T-helper 2 cell treated with Interferon-gamma antibody and Interleukin-4, amounts not matched to agents 100 ng/mL and 5 ng/mL, for 36 hours (primary cell): ENCODE results near the gene NYAP1. TPM values are rescaled to one million over a fixed set of nuclear protein-coding genes. Genes with fewer than 3 reads are reported as not detected.
"Not testable (repeated sequence)": the region's sequence is repeated elsewhere in the genome, so short reads cannot be mapped to it uniquely, and the experiment has no call there.

Experiments
- intact Hi-C: fragments of 100-400 bp; cut with micrococcal nuclease; formaldehyde crosslinking; loops from one replicate; pipeline ENCODE4 v1.15.1; 2023
- total RNA-seq: library from RNA; stranded (reverse); gene quantifications from 2 replicates; pipeline ENCODE4 v1.2.3, GENCODE V29; 2022

NYAP1 gene
- 0.11 TPM in 1 of 2 replicates, not detected in the other for total RNA-seq

DNA sequence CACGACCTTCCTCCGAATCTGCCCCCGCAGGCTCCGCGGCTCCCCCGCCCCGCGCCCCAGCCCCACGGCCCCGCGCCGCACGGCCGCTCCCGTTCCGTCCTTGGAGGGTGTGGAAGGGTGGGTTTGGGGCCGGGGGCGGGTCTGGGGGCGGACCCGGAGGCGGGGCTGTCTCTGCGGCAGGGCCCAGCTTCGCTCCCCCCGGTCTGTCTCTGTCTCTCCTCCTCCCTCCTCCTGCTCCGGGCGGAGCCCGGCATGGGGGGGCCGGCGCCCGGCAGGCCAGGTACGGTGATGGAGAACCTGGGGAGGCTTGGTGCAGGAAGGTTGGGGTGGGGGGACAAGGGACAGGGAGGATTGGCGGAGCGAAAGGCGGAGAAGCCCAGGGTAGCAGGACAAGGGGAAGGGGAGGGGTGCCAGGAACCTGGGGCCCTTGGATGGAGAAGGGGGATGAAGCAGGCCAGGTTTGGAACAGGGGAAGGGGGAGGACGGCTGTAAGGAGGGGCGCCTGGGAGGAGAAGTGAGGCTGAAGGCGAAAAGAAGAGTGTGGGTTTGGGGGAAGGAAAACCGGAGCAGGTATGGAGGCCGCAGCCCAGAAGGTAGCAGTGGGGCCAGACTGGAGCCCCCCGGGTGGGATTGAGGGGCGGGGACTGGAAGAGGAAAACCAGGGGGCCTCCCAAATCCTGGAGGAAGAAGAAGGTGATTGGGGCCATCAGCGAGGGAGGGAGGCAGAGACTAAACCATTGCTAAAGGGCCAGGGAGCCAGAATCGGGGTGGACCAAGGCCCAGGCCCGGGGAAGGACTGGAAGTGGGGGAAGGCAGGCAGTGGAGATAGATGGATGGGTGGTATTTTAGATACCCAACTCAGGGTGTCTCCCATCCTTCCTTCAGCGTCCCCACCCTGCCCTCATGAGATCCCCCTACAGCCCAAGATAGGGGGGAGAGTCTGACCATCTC, at the start of gene NYAP1:
Gene NYAP1 (plus strand): TSS at position 206 of the 951 bp plus-strand sequence. CDS start 1,385 bp downstream, outside the sequence.
- intact Hi-C loops: no loop called here

DNA sequence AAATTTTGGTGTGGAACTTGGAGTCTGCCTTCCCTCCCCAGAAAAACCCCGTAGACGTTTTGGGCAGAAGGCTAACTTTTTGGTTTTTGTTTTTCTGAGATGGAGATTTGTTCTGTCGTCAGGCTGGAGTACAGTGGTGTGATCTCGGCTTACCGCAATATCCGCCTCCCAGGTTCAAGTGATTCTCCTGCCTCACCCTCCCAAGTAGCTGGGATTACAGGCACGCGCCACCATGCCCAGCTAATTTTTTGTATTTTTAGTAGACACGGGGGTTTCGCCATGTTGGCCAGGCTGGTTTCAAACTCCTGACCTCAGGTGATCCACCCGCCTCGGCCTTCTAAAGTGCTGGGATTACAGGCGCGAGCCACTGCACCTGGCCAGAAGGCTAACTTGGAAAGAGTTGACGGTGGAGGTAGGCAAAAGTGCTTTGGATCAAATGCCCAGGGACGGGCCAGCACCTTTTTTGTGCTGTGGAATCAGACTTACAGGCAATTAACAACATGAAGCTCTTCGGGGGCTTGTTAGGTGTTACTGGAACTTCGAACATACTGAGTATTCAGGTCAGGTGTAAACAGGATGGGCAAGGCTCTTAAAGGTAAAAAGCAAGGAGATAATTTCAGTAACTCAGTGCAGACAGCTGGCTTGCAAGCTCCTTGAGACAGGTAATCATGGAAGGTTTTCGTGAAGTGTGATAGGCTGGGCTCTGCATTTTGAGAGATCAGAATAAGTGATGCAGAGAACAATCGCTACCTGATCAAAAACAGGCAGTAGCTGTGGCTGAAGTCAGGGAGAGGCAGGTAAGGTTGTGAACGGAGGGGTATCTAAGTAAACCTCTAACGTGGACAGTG, 49.2 kb upstream of the NYAP1 start:
- intact Hi-C loops: loop anchor here (10.0 kb wide), 1 partner anchor 450 kb away; the partner anchor contains the start of gene UFSP1

DNA sequence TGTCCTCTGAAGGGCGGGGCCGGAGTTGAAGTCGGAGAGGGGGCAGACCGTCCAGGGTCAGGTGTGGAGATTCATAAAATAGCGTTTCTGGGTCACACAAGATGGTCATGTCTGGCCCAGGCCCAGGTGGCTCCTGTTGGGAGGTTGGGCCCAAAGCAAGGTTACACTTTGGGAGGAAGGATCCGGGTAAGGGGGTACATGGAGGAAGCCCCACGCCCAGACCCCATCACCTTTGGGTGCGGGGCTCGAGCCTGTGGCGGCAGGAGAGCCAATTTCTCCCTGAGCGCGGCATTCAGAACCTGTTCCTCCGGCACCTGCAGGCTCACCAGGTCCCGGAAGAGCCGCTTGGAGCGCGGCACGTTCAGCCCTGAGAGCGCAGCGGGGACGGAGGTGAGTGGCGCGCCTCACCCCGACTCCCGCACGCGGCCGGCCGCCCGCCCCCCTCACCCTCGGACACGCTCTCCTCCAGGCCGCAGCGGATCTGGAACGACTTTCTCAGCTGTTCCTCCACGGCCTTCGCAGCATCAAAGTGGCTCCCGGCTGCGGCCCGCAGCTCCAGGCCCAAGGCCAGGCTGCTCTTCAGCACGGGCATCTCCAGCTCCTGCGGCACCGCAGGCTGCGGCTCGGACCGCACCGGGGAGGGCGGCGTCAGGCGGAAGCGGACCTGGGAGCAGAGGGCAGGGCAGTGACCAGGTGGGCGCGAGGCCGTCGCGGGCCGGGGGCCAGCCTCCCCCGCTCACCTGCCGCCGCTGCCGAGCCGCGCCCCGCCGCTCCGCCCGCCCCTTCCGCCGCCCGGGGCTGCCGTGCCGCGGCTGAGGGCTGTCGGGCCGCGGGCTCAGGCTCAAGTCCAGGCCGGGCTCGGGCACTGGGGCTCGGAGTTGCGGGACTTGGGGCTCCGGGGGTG, 48.1 kb upstream of the NYAP1 start:
- intact Hi-C loops: loop anchor here (1.0 to 10.0 kb wide), 4 partner anchors 7 to 449 kb away; partner anchors contain the start of genes TSC22D4, UFSP1 and ZCWPW1

- intact Hi-C loops: loop anchor here (2.0 to 10.0 kb wide), 2 partner anchors 41 to 447 kb away; partner anchors contain the start of genes TSC22D4 and UFSP1
Measured at GRCh38 chr7:100437150-100438100, 46.3 kb upstream of the NYAP1 start.

DNA sequence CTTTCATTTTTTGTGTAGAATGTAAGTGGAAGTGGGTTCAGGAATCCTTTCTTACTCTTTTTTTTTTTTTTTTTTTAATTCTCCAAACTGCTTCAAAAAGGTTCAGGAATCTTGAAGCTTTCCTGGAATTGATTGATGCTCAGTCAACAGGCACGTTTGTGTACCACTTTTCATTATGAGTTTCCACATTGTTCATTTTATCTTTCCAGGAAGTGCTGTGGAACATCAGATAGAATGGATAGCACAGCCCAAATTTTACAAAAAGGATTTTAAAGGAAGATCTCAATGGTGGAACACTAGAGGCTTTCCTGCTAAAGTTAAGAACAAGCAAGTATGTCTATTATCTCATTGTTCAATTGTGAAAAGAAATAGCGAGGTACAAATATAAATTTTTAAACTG, 45.6 kb upstream of the NYAP1 start:
- intact Hi-C loops: loop anchor here (10.0 kb wide), 1 partner anchor 447 kb away; the partner anchor contains the start of gene UFSP1

GRCh38 chr7:100438731-100439130, 45.0 kb upstream of the NYAP1 start:
- intact Hi-C loops: loop anchor here (10.0 kb wide), 1 partner anchor 446 kb away; the partner anchor contains the start of gene UFSP1

DNA sequence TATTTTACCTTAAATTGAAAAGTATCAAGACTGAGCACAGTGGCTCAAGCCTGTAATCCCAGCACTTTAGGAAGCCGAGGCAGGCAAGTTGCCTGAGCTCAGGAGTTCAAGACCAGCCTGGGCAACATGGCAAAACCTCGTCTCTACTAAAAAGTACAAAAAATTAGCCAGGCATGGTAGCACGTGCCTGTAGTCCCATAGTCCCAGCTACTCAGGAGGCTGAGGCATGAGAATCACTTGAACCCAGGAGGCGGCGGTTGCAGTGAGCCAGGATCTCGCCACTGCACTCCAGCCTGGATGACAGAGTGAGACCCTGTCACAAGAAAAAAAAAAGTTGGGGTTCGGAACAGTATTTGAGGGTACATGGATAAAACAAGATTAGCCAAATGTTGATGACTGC, 44.5 kb upstream of the NYAP1 start:
- intact Hi-C loops: loop anchor here (10.0 kb wide), 1 partner anchor 446 kb away; the partner anchor contains the start of gene UFSP1

DNA sequence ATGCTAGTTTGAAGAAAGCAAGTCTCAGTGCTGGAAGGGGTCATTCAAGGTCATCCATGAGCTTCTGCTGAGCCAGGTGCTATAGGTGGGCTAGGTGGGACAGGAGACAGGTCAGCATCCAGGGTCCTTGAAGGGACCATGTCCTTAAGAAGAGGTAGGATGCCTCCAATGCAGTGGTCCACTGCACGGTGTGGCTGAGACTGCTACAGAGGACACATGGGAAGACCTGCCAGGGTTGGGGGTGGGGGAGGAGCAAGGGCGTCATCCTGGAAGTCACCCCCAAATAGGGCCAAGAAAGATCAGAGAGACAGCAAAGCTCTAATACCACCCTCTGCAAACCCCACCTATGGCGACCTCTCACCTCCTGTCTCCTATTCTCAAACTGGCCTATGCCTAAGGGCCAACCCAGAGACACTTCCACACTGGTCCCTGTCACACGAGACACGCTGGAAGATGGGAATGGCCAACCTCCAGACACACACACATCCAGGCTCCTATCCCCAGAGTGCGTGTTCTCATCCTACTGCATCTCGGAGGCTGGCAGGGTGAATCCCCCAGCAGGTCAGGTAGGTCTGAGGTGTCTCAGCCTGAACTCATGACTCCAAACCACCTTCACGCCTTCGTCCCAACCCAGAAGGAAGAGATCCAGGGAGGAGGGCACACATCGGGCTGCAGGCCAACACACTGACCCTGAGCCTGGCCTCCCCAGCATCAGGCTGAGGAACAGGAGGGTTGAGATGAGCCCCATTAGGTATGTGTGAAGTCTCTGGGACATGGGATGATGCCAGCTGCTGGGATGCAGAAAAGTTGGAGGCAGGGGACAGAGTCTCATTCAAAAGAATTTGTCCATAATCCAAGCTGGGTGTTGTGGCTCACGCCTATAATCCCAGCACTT, 41.8 kb upstream of the NYAP1 start:
- intact Hi-C loops: no loop called here

DNA sequence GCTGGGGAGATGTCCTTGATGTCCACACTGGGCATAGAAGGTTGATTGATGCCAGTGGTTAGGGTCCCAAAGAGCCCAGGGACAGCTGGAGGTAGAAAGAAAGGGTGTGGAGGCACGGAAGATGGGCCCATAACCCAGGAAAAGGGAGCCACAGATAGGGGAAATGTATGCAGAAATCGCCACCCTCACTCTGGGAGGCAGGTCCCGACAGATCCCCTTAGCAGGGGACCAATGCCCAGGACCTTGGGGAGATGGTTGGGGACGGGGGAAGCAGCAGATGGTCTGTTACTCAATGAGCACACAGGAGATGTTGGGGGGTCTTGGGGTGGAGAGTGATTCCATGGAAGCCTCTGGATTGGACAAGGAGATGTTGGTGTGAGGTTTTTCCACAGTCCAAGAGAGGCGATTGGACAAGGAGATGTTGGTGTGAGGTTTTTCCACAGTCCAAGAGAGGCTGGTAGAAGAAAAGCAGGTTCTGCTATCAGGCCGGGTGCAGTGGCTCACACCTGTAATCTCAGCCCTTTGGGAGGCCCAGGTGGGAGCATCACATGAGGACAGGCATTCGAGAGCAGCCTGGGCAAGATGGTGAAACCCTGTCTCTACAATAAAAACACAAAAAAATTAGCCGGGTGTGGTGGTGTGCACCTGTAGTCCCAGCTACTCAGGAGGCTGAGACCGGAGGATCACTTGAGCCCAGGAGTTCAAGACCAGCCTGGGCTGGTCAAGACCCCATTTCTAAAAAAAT, 40.5 kb upstream of the NYAP1 start:
- intact Hi-C loops: no loop called here

DNA sequence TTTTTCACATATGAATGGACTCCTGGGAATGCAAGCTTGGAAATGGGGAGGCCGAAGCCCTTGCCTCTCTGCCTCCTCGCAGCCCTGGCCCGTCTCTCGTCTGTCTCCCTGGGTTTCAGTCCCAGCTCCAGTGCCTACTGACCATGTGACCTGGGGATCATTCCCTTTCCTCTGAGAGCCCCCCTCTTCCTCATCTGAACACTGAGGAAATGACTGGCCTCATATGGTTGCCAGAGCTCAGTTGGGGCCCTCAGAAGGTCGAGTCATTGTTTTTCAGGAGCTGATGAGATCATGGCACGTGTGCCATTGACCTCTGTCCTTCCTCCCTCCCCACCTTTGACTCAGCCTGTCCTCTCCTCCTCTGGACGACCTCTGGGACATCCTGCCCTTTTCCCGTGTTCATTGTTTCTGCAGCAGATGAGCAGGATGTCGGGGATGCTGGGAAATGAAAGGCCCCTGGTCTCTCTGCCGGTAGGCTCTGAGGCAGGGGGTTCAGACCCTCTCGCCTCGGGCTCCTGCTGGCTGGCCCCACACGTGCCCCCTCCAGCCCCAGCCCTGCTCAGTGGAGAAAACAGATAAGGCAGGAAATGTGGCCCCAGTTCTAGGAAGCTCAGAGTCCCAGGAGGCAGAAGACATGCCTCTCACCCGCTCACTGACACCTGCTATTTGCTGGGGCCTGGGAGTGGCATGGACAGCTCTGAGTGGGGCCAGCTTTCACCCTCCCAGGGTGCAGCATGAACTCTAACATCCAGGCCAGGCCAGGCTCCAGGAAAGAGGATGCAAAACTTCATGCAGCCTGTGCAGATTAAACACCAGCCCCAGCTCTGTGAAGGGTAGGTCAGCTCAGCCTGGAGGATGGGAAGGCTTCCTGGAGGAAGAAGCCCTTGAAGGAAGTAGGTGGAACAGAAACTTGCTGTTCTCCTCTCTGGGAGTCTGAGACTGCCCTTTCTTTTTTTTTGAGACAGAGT, 39.1 kb upstream of the NYAP1 start:
- intact Hi-C loops: no loop called here

DNA sequence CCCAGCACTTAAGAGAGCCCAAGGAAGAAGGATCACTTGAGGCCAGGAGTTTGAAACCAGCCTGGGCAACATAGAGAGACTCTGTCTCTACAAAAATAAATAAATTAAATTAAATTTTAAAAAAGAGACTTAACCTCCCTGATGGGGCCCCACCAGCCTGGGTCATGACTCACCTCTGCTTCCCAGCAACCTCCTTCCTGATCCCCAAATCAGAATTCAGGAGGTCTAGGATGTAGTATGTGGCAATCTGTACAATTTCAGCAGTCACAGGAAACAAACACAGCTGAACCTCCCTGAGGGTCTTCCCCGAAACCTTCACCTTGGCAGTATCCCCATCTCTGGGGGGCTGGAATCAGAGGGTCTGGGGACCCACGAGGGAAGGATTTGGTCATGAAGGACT, 37.7 kb upstream of the NYAP1 start:
- intact Hi-C loops: no loop called here

DNA sequence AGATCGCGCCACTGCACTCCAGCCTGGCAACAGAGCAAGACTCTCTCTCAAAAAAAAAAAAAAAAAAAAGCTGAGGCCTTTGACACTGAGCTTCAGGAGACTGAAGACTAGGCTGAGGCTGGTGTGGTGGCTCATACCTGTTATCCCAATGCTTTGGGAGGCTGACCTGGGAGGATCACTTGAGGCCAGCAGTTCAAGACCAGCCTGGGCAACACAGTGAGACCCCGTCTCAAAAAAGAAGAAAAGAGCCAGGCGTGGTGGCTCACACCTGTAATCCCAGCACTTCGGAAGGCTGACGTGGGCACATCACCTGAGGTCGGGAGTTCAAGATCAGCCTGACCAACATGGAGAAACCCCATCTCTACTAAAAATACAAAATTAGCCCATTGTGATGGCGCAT, 36.4 kb upstream of the NYAP1 start:
- intact Hi-C loops: not testable (repeated sequence)

DNA sequence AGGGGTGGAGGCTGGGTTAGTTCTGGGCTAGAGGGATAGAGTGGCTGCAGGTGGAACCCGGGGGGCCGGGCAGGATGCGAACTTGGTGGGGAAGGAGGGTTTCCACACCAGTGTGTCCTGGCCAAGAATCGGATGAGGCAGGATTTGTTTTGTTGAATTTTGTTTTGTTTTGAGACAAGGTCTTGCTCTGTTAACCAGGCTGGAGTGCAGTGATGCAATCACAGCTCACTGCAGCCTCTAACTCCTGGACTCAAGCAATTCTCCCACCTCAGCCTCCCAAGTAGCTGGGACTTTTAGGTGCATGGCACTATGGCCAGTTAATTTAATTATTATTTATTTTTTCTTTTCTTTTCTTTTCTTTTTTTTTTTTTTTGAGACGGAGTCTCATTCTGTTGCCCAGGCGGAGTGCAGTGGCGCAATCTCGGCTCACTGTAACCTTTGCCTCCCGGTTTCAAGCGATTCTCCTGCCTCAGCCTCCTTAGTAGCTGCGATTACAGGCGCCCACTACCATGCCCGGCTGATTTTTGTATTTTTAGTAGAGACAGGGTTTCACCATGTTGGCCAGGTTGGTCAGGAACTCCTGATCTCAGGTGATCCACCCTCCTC, 34.4 kb upstream of the NYAP1 start:
- intact Hi-C loops: no loop called here

GRCh38 chr7:100452513-100452912, 31.2 kb upstream of the NYAP1 start:
- intact Hi-C loops: no loop called here

GRCh38 chr7:100453854-100454253, 29.9 kb upstream of the NYAP1 start:
- intact Hi-C loops: not testable (repeated sequence)

DNA sequence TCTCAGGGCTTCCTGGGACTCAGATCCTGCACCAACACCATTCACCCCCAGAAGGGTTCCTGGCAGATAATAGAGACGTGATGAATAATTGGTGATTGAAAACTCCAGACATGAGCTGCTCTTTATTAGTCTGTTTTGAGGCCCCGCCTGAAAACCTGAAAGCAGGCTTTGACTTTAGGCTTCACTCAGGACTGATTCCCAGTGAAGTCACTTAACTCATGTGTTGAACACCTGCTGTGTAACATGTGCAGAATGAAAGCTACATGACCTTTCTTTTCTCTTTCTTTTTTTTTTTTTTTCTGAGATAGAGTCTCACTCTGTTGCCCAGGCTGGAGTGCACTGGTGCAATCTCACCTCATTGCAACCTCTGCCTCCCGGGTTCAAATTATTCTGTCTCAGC, 28.5 kb upstream of the NYAP1 start:
- intact Hi-C loops: no loop called here
